GM12864 (cell line): ENCODE measurements around the gene SLC2A4.
"Not testable (repeated sequence)": the region's sequence is repeated elsewhere in the genome, so short reads cannot be mapped to it uniquely, and the experiment has no call there.

Source experiments
- DNase-seq: peaks from one replicate; pipeline ENCODE4 v3.0.0-alpha.2; 2011; ENCODE audit warnings: low read depth
- H3K4me3 ChIP-seq: 2 replicates; pipeline ENCODE4 v1.5.1; 2011; ENCODE audit warnings: mild to moderate bottlenecking, low read depth, low read length, control low read depth
- TF ChIP-seq, protein P1 (sequence below): IDR thresholded peaks from 2 replicates; pipeline ENCODE4 v1.5.1; 2011; ENCODE audit warnings: low read depth, mild to moderate bottlenecking, moderate library complexity, low read length, control low read depth, inconsistent platforms; ENCODE audit errors: missing control alignments

SLC2A4 gene

DNA sequence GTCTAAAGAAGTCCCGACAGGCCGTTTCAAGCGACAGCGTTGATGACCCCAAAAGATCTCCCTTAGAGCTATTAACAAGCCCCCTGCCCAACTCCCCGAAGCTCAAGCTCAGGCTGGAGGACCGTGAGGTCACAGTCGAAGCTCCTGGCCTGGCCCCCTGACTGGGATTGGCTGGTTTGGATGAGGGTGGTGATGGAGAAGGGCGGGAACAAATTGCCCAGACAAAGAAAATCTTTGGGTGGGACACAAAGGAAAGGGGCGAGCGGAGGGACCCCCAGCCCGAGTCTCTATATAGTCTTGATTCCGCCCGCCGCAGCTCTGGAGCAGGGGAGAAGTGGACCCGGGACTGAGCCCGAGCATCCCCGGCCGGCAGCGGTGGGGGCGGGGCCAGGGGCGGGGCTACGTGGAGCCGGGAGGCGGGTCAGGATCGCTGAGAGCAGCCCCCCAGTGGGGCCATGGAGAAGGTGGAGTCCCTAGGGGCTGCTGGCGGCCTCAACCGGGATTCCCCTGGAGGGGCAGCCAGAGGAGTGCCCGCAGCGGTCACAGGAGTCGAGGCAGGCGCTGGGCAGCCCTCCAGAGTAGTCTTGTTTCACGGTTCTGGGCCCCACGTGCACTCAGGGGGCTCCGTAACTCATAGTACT lies 48.6 kb downstream of the SLC2A4 start:
- TF ChIP-seq, protein P1, sequence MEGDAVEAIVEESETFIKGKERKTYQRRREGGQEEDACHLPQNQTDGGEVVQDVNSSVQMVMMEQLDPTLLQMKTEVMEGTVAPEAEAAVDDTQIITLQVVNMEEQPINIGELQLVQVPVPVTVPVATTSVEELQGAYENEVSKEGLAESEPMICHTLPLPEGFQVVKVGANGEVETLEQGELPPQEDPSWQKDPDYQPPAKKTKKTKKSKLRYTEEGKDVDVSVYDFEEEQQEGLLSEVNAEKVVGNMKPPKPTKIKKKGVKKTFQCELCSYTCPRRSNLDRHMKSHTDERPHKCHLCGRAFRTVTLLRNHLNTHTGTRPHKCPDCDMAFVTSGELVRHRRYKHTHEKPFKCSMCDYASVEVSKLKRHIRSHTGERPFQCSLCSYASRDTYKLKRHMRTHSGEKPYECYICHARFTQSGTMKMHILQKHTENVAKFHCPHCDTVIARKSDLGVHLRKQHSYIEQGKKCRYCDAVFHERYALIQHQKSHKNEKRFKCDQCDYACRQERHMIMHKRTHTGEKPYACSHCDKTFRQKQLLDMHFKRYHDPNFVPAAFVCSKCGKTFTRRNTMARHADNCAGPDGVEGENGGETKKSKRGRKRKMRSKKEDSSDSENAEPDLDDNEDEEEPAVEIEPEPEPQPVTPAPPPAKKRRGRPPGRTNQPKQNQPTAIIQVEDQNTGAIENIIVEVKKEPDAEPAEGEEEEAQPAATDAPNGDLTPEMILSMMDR, result no peak
- H3K4me3 ChIP-seq, result peak overlapping the region; percentile 65
- peak; percentile 61 for DNase-seq

DNA sequence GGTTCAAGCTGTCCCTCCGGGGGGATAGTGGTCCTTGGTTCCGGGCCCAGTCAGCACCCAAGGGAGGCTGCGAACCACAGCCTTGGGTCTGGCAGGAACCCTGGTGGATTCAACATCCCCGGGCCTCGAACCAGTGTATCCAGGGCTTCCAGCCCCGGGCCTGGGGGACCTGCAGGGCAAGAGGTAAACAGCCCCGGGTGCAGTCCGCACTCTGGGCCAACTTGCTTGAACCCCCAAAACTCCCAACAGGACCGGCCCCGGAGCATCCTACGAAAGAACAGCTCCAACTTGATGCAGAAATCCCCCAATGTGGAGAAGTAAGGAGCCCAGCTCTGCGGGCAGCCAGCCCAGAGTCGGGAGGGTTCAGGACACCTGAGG lies 49.1 kb downstream of the SLC2A4 start:
- H3K4me3 ChIP-seq, result peak overlapping the region; percentile 65
- no peak for DNase-seq
- TF ChIP-seq, protein P1, result no peak

DNA sequence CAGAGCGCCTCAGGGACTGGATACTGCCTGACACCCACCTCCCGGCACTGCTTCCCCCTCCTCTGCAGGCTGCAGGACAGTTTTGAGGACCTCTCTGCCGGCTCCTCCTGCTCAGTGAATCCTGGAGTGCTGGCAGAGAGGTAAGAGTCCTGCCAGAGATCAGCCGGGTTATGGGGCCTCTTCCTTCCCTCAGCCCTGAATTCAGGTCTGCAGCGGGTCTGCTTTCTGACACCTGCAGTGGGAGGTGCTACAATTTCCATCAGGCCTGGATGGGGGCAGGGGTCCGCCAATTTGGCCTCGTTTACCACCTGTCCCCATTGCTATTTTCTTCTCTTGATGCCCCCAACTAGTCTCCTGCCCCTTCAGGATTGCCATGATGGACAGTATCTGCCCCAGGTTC lies 50.6 kb downstream of the SLC2A4 start:
- peak overlapping the region; percentile 15; the same call in 1 of the 2 replicates for H3K4me3 ChIP-seq
- DNase-seq, result no peak
- TF ChIP-seq, protein P1, result no peak

DNA sequence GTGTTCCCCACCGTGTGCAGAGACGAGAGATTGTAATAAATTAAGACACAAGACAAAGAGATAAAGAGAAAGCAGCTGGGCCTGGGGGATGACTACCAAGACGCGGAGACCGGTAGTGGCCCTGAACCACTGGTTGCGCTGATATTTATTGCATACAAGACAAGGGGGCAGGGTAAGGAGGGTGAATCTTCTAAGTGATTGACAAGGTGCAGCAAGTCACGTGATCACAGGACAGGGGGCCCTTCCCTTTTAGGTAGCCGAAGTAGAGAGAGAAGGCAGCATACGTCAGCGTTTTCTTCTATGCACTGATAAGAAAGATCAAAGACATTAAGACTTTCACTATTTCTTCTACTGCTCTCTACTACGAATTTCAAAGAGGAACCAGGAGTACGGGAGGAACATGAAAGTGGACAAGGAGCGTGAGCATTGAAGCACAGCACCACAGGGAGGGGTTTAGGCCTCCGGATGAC lies 51.1 kb downstream of the SLC2A4 start:
- not testable (repeated sequence) for DNase-seq
- peak overlapping the region; percentile 15; the same call in 1 of the 2 replicates for H3K4me3 ChIP-seq

DNA sequence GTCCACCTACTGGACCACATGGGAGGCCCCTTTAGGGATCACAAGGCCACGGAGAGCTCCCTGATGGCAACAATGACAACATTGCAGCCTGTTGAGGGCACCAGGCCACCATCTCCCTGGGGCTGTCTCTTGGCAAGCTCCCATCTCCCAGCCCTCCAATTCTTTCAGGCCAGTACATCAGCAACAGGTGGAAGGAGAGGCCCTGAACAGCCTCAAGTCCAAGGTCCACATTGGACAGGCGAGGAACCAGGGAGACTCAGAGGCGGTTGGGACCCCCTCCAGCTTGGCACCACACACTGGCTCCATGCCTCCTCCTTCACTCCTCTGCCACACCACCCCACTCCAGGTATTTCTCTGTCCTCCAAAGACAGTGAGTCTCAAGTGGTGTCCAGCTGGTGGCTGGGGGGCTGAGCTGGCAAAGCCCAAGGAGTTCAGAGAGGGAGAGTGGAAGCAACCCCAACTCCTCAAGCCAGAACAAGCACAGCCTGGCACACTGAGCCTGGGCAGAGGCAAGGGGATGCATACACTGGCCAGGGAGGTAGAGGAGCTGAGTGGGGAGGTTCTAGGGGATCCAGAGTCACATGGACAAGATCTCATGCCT lies 53.5 kb downstream of the SLC2A4 start:
- DNase-seq, result no peak
- H3K4me3 ChIP-seq, result no peak overlapping the region
- TF ChIP-seq, protein P1, result no peak

DNA sequence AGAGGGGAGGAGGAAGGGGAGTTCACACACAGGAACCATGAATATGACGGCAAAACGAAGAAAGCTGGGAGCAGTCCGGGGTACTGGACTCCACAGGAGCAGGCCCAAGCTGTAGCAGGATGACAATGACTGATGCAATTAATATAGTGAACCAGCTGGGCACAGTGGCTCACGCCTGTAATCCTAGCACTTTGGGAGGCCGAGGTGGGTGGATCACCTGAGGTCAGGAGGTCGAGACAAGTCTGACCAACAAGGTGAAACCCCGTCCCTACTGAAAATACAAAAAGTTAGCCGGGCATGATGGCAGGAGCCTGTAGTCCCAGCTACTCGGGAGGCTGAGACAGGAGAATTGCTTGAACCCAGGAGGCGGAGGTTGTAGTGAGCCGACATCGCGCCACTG lies 54.2 kb downstream of the SLC2A4 start:
- peak overlapping the region; percentile 90; the same call in 1 of the 2 replicates for H3K4me3 ChIP-seq
- DNase-seq, result not testable (repeated sequence)

DNA sequence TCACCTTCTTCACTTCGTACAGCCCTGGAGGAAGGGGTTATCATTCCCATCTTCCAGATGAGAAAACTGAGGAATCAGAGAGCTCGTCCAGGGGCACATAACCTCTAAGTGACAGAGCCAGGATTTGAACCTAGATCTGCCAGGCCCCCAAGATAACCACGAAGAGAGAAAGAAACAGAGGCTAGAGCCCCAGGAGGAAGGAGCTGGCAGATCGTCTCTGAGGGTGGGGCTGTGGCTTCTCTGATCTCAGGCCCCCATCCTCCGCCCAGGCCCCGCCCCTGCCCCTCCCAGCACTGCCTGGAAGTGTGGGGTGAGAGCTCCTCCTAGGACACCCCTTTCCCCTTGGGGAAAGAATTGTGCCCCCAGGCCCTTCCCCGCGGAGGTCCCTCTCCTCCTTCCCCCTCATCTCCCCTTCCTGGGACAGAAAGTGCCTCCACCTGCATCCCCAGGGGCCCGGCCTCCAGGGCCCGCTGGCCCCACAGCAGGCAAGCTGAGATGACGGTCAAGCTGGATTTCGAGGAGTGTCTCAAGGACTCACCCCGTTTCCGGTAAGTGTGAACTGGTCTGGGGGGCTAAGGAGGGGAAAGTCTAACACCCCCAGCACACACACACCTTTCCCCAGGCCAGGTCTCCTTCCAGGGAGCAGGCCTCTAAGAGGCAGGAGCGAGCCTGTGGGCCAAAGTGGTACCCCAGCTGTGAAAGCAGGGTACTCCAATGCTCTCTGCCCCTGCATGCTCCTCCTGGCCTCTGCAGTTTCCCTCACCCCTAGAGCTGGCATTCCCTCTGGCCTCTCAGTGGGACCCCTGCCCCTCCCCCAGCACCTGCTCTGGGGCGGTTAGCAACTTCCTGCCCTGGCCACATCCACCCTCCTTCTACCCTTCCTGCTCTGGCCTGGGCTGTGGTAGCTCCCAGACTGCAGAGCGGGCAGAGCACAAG lies 55.0 kb downstream of the SLC2A4 start, which contains the start of gene ACAP1:
Gene ACAP1, plus strand, starts transcription at position 290 of the 936 bp plus-strand sequence. Its CDS starts 206 bp downstream, at position 496.
- peak within 1 kb of the TSS; percentile 90 for H3K4me3 ChIP-seq

DNA sequence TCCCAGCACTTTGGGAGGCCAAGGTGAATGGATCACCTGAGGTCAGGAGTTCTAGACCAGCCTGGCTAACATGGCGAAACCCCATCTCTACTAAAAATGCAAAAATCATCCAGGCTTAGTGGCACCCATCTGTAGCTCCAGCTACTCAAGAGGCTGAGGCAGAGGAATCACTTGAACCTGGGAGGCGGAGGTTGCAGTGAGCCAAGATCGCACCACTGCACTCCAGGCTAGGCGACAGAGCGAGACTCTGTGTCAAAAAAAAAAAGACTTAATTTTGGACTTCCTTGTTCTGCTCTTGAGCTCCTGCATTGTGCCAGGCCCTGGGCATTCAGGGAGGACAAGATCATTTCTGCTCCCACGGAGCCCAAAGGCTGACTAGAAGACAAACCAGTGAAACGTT lies 56.1 kb downstream of the SLC2A4 start:
- not testable (repeated sequence) for DNase-seq
- H3K4me3 ChIP-seq, result peak overlapping the region; percentile 90

More for the DNA sequence above, 55.0 kb downstream of the SLC2A4 start, which contains the start of gene ACAP1:
- TF ChIP-seq, protein P1, result no peak
- DNase-seq, result peak; percentile 56
